GM12878 (cell line): ENCODE data around the gene IL17RB. TPM values are rescaled to one million over a fixed set of nuclear protein-coding genes. Genes with fewer than 3 reads are reported as not detected.

Experiments
- ATAC-seq: fragments of 200-7000 bp; cut with Tn5 transposase; 3 replicates; pipeline ENCODE4 v1.9.1; 2020; ENCODE audit warnings: mild to moderate bottlenecking, moderate library complexity
- BruUV-seq: library from RNA; stranded (reverse); fragments of 400-500 nt; replicated peaks from 2 replicates; lab custom pipeline; 2021; lab: Mats Ljungman, UMichigan
- CTCF ChIA-PET: fragments of 300-600 bp; sonication (Branson Sonifier 250); formaldehyde crosslinking; extraction: SDS; loops from one replicate; lab custom pipeline; 2021; ENCODE audit warnings: inconsistent platforms; lab: Yijun Ruan, JAX
- POLR2A ChIA-PET: fragments of 350-600 bp; formaldehyde crosslinking; extraction: SDS; loops from one replicate; lab custom pipeline; 2021; ENCODE audit warnings: inconsistent platforms; lab: Charles Lee
- RAD21 ChIA-PET: fragments of 300-600 bp; sonication (Branson Sonifier 250); formaldehyde crosslinking; loops from one replicate; lab custom pipeline; 2023; ENCODE audit warnings: antibody characterized with exemption; ENCODE audit not compliant: unreplicated experiment; lab: Charles Lee
- SMC1A ChIA-PET: fragments of 300-600 bp; sonication (Branson Sonifier 250); formaldehyde crosslinking; loops from one replicate; lab custom pipeline; 2023; ENCODE audit not compliant: unreplicated experiment, uncharacterized antibody; lab: Charles Lee
- DNase-seq: peaks from one replicate; pipeline ENCODE4 v3.0.0-alpha.2; 2011; ENCODE audit warnings: low read depth, low spot score
- FAIRE-seq: peaks from 3 replicates; lab custom pipeline; 2011; peaks lifted over from hg19 to GRCh38; lab: Jason Lieb, UNC
- H2AFZ ChIP-seq: 2 replicates; pipeline ENCODE4 v1.6.0; 2011; ENCODE audit warnings: low read depth, low read length, control low read depth; ENCODE audit not compliant: control insufficient read depth
- H3K27ac ChIP-seq: 2 replicates; pipeline ENCODE4 v1.5.1; 2011; ENCODE audit warnings: control low read depth; ENCODE audit not compliant: control insufficient read depth, insufficient read depth
- H3K27me3 ChIP-seq, 2 experiments: replicated peaks in 1 of 2; 2 replicates each; pipeline versions ENCODE4 v1.6.0 to v1.6.1; 2011; ENCODE audit warnings: low read length in 1 of 2; ENCODE audit not compliant: control insufficient read depth in 2 of 2, insufficient read depth in 2 of 2
- H3K36me3 ChIP-seq, 2 experiments: 2 replicates each; pipeline ENCODE4 v1.5.1; 2011; ENCODE audit warnings: low read length in 1 of 2; ENCODE audit not compliant: control insufficient read depth in 2 of 2, insufficient read depth in 2 of 2
- H3K4me1 ChIP-seq: 2 replicates; pipeline ENCODE4 v1.6.1; 2011; ENCODE audit warnings: mild to moderate bottlenecking, low read length, moderate library complexity, mixed read lengths; ENCODE audit not compliant: control insufficient read depth, insufficient read depth
- H3K4me2 ChIP-seq: 2 replicates; pipeline ENCODE4 v1.6.0; 2011; ENCODE audit warnings: control low read depth; ENCODE audit not compliant: control insufficient read depth, insufficient read depth
- H3K4me3 ChIP-seq: fragments of 200-600 bp; sonication (generic); 2 replicates; pipeline ENCODE4 v1.5.1; 2016
- H3K79me2 ChIP-seq: 2 replicates; pipeline ENCODE4 v1.6.0; 2011; ENCODE audit warnings: low read length; ENCODE audit not compliant: control insufficient read depth, insufficient read depth
- H3K9ac ChIP-seq: 2 replicates; pipeline ENCODE4 v1.8.0; 2011; ENCODE audit warnings: low read length, control low read depth, mixed read lengths; ENCODE audit not compliant: control insufficient read depth, insufficient read depth
- H3K9me3 ChIP-seq: replicated peaks from 3 replicates; pipeline ENCODE4 v1.5.1; 2011; ENCODE audit warnings: mild to moderate bottlenecking, low read length; ENCODE audit not compliant: control insufficient read depth, insufficient read depth
- H4K20me1 ChIP-seq: 2 replicates; pipeline ENCODE4 v1.6.0; 2011; ENCODE audit not compliant: control insufficient read depth, insufficient read depth
- BACH1 ChIP-seq: fragments of 450-650 bp; IDR thresholded peaks from 2 replicates; pipeline ENCODE4 v1.6.1; 2017; ENCODE audit warnings: mild to moderate bottlenecking, borderline replicate concordance
- DPF2 ChIP-seq: fragments of 450-650 bp; IDR thresholded peaks from 2 replicates; pipeline ENCODE4 v1.6.1; 2017; ENCODE audit warnings: mild to moderate bottlenecking
- IRF4 ChIP-seq: IDR thresholded peaks from 2 replicates; pipeline ENCODE4 v1.6.1; 2011; ENCODE audit warnings: low read depth, low read length
- LARP7 ChIP-seq: fragments of 450-650 bp; IDR thresholded peaks from 2 replicates; pipeline ENCODE4 v1.6.1; 2017; ENCODE audit warnings: mild to moderate bottlenecking
- MTA2 ChIP-seq: fragments of 450-650 bp; IDR thresholded peaks from 2 replicates; pipeline ENCODE4 v1.6.1; 2016; ENCODE audit warnings: low read depth, mild to moderate bottlenecking, moderate library complexity
- RELA ChIP-seq: fragments of 450-650 bp; IDR thresholded peaks from 2 replicates; pipeline ENCODE4 v1.8.0; 2014; ENCODE audit warnings: borderline replicate concordance; ENCODE audit not compliant: partially characterized antibody
- SKIL ChIP-seq: fragments of 450-650 bp; IDR thresholded peaks from 2 replicates; pipeline ENCODE4 v1.6.1; 2017; ENCODE audit warnings: mild to moderate bottlenecking, low read depth, inconsistent platforms; ENCODE audit not compliant: poor library complexity, severe bottlenecking
- SP1 ChIP-seq: IDR thresholded peaks from one replicate; pipeline ENCODE4 v1.6.1; 2011; ENCODE audit warnings: low read depth, low read length
- TBL1XR1 ChIP-seq: IDR thresholded peaks from 2 replicates; pipeline ENCODE4 v1.6.1; 2012; ENCODE audit warnings: low read depth, low read length, improper control_type of control experiment
- ZBTB40 ChIP-seq: fragments of 450-650 bp; IDR thresholded peaks from 2 replicates; pipeline ENCODE4 v1.6.1; 2016; ENCODE audit warnings: mild to moderate bottlenecking, moderate library complexity, borderline replicate concordance
- WGBS: methylation state at CpG from one replicate; pipeline ENCODE4 v1.1.6; 2016; ENCODE audit warnings: low lambda C conversion rate; ENCODE audit not compliant: insufficient replicate concordance, insufficient coverage; ENCODE audit errors: missing lambda C conversion rate; 5-methylcytosine and 5-hydroxymethylcytosine counted together
- in situ Hi-C: fragments of 300-500 bp; cut with MboI; formaldehyde crosslinking; loops from 9 replicates; pipeline ENCODE4 v1.14.3; 2018; ENCODE audit warnings: mixed read lengths
- intact Hi-C: fragments of 100-400 bp; cut with micrococcal nuclease; formaldehyde crosslinking; loops from one replicate; pipeline ENCODE4 v1.14.2; 2022; ENCODE audit not compliant: unreplicated experiment
- polyA plus RNA-seq, 11 experiments: library from polyadenylated mRNA; depleted of rRNA in 4 of 11; unstranded in 6 of 11; stranded (reverse) in 5 of 11; fragments of >200 nt; fragmentation: Nextera tagmentation in 4 of 11; fragmentation: Illumina TruSeq in 1 of 11; extraction: Ambion mirVana in 4 of 11; extraction: Trizol in 1 of 11; gene quantifications; 1 replicate in 1 of 11; 2 replicates in 10 of 11; pipeline versions ENCODE4 v1.2.1 to v1.2.3, GENCODE V29; 2011 to 2016; ENCODE audit warnings: inconsistent platforms in 2 of 11, missing spikeins in 2 of 11, low read depth in 1 of 11
- total RNA-seq, 4 experiments: library from RNA; depleted of rRNA in 3 of 4; stranded (reverse); fragments of >200 nt in 3 of 4; fragmentation: Illumina TruSeq in 1 of 4; extraction: Trizol in 1 of 4; gene quantifications; 2 replicates each; pipeline versions ENCODE4 v1.2.1 to v1.2.3, GENCODE V29; 2013 to 2021

IL17RB gene
- total and polyA plus RNA-seq, 10 of the 15 experiments (the other 5 are each of a cell fraction or from before 2014, with no cell fraction given), result 1.9 to 17.2 (median 2.9) TPM

GRCh38 chr3:53817211-53817610, 29.2 kb upstream of the IL17RB start:
- intact Hi-C loops, result no loop called here
- no peak for FAIRE-seq
- no peak overlapping the region for H2AFZ ChIP-seq
- no peak overlapping the region for H3K4me3 ChIP-seq
- SMC1A ChIA-PET, result interaction anchor here (0.7 kb wide), 1 partner anchor 9 kb away, joined by 4 read pairs; no protein-coding TSS in a partner anchor
- H3K4me1 ChIP-seq, result no peaks in the 10 kb centered on the region
- RAD21 ChIA-PET, result no interaction called here
- no peak for TF ChIP-seq SP1
- no peak for TF ChIP-seq IRF4
- TF ChIP-seq LARP7, result no peak
- TF ChIP-seq MTA2, result no peak
- no peak for TF ChIP-seq BACH1
- TF ChIP-seq SKIL, result no peak
- TF ChIP-seq RELA, result no peak
- no peak for TF ChIP-seq DPF2
- no peak for TF ChIP-seq TBL1XR1
- no peak for TF ChIP-seq ZBTB40
- no peak for DNase-seq
- H3K36me3 ChIP-seq, result peaks cover 4% of the 10 kb centered on the region in 2 experiments; a peak in 3 of 4 replicates
- no peak for ATAC-seq
- WGBS, result 79% methylated on average over 6 of the region's 6 CpGs
- H3K9ac ChIP-seq, result no peak overlapping the region
- no peaks in the 10 kb centered on the region for H4K20me1 ChIP-seq
- no peak overlapping the region for H3K27ac ChIP-seq
- in situ Hi-C loops, result no loop called here
- CTCF ChIA-PET, result no interaction called here
- BruUV-seq, result no TSS peak
- H3K9me3 ChIP-seq, result no peaks in the 10 kb centered on the region
- H3K79me2 ChIP-seq, result no peaks in the 10 kb centered on the region
- H3K4me2 ChIP-seq, result no peak overlapping the region
- POLR2A ChIA-PET, result no interaction called here
- no peaks in the 10 kb centered on the region for H3K27me3 ChIP-seq
